Measurements from ENCODE around the gene FH.

FH gene

DNA sequence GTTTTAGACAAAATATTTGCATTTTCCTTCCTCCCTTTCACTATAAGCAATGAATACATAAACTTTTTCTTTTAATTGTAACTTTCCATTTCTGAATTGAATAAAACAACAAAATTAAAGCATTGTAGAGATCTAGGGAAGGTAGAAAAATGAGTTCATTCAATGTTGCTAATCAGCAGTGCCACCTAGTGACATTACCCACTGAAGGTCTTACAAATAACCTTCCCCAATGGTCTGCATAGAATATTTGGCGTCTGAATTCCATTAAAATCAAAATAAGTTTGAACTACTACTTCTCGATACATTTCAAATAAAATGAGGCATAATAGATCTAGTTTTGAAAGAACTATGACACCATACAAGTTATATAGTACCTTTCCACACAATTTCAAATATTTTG is 19.6 kb downstream of the FH start:
- TF ChIP-seq, protein P1, sequence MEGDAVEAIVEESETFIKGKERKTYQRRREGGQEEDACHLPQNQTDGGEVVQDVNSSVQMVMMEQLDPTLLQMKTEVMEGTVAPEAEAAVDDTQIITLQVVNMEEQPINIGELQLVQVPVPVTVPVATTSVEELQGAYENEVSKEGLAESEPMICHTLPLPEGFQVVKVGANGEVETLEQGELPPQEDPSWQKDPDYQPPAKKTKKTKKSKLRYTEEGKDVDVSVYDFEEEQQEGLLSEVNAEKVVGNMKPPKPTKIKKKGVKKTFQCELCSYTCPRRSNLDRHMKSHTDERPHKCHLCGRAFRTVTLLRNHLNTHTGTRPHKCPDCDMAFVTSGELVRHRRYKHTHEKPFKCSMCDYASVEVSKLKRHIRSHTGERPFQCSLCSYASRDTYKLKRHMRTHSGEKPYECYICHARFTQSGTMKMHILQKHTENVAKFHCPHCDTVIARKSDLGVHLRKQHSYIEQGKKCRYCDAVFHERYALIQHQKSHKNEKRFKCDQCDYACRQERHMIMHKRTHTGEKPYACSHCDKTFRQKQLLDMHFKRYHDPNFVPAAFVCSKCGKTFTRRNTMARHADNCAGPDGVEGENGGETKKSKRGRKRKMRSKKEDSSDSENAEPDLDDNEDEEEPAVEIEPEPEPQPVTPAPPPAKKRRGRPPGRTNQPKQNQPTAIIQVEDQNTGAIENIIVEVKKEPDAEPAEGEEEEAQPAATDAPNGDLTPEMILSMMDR (conservative IDR thresholded peaks at IDR 0.05; ENCODE audit: low read depth, low read length), result peak; percentile 71
- no peak overlapping the region for H3K4me3 ChIP-seq (ENCODE audit: low read length)
- DNase-seq (ENCODE audit: low read depth), result no peak

DNA sequence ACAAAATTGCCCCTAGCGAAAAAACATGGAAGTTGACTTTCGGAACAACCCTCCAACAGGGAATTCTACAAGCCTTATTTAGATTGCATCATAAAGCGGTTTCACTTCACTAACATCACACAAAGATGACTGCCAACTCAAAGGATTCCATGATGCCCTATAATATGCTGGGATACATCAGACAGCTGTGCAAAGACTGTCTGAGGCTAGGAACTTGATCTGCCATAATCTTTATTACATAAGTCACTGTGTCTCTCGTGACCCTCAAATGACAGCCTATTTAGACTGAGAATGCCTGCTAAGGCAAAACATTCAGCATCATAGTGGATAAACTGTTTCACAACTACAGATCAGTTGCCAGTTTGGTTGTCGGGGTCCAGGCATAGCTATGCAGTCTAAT is 23.8 kb downstream of the FH start:
- TF ChIP-seq, protein P1 (conservative IDR thresholded peaks at IDR 0.05; ENCODE audit: low read depth, low read length), result no peak
- DNase-seq (ENCODE audit: low read depth), result no peak
- H3K4me3 ChIP-seq (ENCODE audit: low read length), result no peak overlapping the region

DNA sequence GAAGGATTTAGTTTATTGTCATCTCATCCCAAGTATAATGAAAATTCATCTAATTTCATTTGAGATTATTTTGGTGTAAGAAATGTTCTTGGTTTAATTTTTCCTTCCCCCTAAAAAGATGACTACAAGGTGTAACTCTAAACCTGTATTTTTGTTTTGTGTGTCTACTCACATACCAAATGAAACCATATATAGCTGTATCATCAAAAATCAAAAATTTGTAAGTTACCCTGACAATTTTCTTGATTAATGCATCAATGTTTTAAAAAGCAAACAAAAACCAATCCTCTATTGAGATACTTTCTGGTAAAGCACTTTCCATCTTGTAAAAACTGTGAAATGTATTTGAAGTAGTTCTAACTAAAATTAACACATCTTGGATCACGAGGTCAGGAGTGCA is 30.8 kb downstream of the FH start:
- H3K4me3 ChIP-seq (ENCODE audit: low read length), result no peak overlapping the region
- DNase-seq (ENCODE audit: low read depth), result no peak
- TF ChIP-seq, protein P1 (conservative IDR thresholded peaks at IDR 0.05; ENCODE audit: low read depth, low read length), result no peak

DNA sequence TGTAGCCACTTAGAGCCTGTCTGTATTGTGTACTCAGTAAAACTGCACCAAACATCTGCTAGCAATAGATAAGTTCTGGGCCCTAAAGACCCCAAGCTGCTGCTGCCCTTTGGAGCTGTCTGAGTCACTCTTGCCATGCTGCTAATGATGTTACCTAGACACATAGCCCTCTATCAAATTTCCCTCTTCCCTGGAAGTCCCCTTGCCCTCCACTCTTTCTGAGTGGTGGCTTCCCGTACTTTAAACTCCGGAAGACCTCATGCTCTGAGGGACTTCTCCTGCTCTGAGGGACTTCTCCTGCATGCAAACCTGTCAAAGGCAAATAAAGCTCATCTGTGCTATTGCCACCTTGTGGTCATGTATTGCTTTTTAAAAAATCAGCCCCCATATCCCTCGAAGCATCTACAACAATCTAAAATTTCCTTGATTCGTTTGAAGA is 34.0 kb downstream of the FH start:
- TF ChIP-seq, protein P1 (conservative IDR thresholded peaks at IDR 0.05; ENCODE audit: low read depth, low read length), result peak; percentile 56
- DNase-seq (ENCODE audit: low read depth), result no peak
- H3K4me3 ChIP-seq (ENCODE audit: low read length), result no peak overlapping the region

DNA sequence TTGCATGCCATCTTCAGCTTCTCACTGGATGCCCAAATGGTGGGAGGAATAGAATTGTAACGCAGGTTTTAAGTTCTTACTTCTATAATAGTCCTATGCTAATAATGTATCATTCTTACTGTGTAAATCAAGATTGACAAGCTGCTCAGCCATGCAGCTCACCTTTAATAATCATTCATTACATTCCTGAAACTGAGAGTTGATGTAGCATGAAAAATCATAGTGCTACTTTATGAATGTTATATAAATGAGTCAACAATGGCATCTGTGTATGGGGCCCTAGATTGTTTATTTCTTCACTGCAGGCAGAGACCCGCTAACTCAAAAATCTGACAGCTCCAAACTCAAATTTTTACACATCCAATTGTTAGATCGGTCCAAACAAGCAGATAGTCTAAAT is 34.4 kb downstream of the FH start:
- no peak overlapping the region for H3K4me3 ChIP-seq (ENCODE audit: low read length)
- TF ChIP-seq, protein P1 (conservative IDR thresholded peaks at IDR 0.05; ENCODE audit: low read depth, low read length), result no peak
- no peak for DNase-seq (ENCODE audit: low read depth)

DNA sequence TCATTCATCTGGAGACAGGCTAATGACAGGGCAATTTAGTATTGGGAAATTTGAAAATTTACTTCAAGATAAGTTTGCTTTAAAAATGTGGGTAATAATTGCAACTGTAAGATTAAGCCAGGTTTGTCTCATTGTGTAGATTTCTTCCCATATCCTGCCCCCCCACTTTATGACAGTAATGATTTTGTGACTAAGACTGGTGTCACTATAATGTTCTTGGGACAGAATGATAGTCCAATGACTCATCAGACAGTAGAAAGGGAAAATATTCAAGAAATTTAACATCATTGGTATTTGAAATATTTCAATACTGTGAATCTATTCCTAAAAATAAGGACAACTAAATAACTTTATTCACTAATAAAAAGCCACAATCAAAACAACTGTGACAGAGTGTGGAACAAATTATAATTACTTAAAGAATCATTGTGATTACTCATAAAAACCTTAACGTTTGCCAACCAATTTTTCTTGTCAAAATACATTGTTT is 36.7 kb downstream of the FH start:
- TF ChIP-seq, protein P1 (conservative IDR thresholded peaks at IDR 0.05; ENCODE audit: low read depth, low read length), result no peak
- H3K4me3 ChIP-seq (ENCODE audit: low read length), result no peak overlapping the region
- DNase-seq (ENCODE audit: low read depth), result peak; percentile 15

DNA sequence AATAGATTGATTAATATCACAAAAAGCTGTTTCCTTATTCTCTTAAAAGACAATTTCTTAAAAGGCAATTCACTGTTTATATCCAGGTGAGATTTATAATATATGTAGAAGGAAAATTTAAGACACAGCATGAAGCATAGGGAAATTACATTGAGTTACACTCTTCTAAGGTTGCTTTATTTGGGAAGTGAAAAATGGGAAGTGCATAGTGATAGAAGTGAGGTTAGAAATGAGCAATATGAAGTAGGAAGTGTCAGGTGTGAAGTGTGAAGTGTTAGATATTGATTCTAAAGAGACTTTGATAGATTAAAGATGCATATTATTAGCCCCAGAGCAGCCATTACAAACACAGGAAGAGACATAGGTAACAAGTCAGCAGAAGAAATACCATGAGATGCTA is 40.3 kb downstream of the FH start:
- no peak overlapping the region for H3K4me3 ChIP-seq (ENCODE audit: low read length)
- no peak for DNase-seq (ENCODE audit: low read depth)
- TF ChIP-seq, protein P1 (conservative IDR thresholded peaks at IDR 0.05; ENCODE audit: low read depth, low read length), result no peak

Data from retinal pigment epithelial cell (primary cell).